MG63 (cell line): Measurements from ENCODE around the gene ITPRIPL2. TPM values are rescaled to one million over a fixed set of nuclear protein-coding genes. Genes with fewer than 3 reads are reported as not detected.

Experiments
- DNase-seq: peaks from one replicate; pipeline ENCODE4 v3.0.0-alpha.2; 2020
- H3K27me3 ChIP-seq: fragments of 250-450 bp; sonication (Bioruptor Pico); 2 replicates; pipeline ENCODE4 v1.5.1; 2020; ENCODE audit warnings: mild to moderate bottlenecking, moderate library complexity
- H3K36me3 ChIP-seq: fragments of 250-450 bp; sonication (Bioruptor Pico); 2 replicates; pipeline ENCODE4 v1.5.1; 2020; ENCODE audit warnings: mild to moderate bottlenecking, moderate library complexity
- H3K4me3 ChIP-seq: fragments of 250-450 bp; sonication (Bioruptor Pico); 2 replicates; pipeline ENCODE4 v1.5.1; 2020; ENCODE audit warnings: mild to moderate bottlenecking, moderate library complexity
- H3K9me3 ChIP-seq: fragments of 250-450 bp; sonication (Bioruptor Pico); 2 replicates; pipeline ENCODE4 v1.5.1; 2020; ENCODE audit warnings: mild to moderate bottlenecking, moderate library complexity
- total RNA-seq: library from RNA; depleted of rRNA; stranded (reverse); fragments of >200 nt; shearing (Covaris generic); gene quantifications from 2 replicates; pipeline ENCODE4 v1.2.3, GENCODE V29; 2014; ENCODE audit warnings: low replicate concordance; rRNA removed

ITPRIPL2 gene
- total RNA-seq, result 18.0 and 19.0 TPM in 2 replicates

DNA sequence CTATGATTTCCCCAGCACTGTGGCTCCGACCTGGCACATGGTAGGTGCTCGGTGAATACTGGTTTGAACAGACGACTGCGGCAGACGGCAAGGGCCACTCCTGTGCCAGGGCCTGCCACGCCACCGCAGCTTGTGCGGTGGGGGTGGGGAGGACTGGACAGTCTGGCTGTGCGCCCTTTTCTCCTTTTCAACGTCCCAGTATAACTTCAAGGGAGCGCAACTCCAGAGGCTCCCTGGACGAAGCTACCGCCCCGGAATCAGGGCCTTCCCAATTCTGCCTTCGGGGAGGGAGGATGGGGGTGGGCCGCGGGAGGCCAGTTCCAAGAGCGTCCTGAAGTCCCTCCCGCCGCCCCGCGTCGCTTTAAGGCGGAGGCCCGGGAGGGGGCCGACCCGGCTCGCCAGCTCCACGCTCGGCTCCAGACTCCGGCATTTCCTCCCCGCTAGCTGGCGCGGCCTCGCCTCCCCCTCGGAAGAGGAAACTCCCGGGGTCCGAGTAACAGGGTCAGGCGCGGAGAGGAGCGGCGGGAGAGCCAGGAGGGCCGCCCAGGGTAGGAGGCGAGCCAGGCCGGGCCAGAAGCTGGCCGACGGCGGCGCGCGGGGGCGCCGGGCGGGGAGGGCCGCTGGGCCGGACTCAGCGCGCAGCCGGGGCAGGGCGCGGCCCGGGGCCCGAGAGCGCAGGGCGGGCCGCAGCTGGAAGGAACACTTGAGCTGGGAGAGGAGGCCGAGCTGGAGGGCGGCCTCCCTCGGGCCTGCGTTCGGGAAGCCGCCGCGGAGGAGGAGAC, at the start of gene ITPRIPL2:
Gene ITPRIPL2 (plus strand): TSS at position 388 of the 782 bp plus-strand sequence. CDS start 498 bp downstream, outside the sequence.
- peak; percentile 96 for DNase-seq
- Histone ChIP-seq H3K36me3 (peaks cover 33% of the 10 kb centered on the region), H3K27me3 (no peaks in the 10 kb centered on the region), H3K4me3 (peak within 1 kb of the TSS; percentile 60), H3K9me3 (no peaks in the 10 kb centered on the region)

DNA sequence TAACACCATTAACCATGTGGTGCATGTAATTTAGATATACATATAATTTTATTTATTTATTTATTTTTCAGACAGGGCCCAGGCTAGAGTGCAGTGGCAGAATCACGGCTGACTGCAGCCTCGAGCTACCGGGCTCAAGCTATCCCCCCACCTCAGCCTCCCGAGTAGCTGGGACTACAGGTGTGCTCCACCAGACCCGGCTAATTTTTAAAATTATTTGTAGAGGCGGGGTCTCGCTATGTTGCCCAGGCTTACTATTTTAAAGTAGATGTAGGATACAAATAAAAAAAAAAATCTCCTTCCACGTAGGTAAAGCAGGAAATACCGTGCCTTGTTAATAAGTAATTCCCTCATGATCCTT, 46.8 kb upstream of the ITPRIPL2 start:
- H3K9me3 ChIP-seq, result no peaks in the 10 kb centered on the region
- H3K27me3 ChIP-seq, result no peaks in the 10 kb centered on the region
- H3K4me3 ChIP-seq, result peak overlapping the region; percentile 88
- DNase-seq, result no peak
- H3K36me3 ChIP-seq, result peaks cover 10% of the 10 kb centered on the region

- Histone ChIP-seq H3K4me3 (peak within 1 kb of the TSS; percentile 88), H3K9me3 (no peaks in the 10 kb centered on the region), H3K27me3 (no peaks in the 10 kb centered on the region), H3K36me3 (peaks cover 12% of the 10 kb centered on the region)
- DNase-seq, result peak; percentile 100
Observed at GRCh38 chr16:19067349-19068236, 46.2 kb upstream of the ITPRIPL2 start, which contains the start of gene COQ7. Gene COQ7 (plus strand): TSS chr16:19067614. CDS start chr16:19067665, 51 bp downstream.

GRCh38 chr16:19068237-19068815, 45.4 kb upstream of the ITPRIPL2 start:
- Histone ChIP-seq H3K36me3 (peaks cover 19% of the 10 kb centered on the region), H3K4me3 (peak overlapping the region; percentile 88), H3K9me3 (no peaks in the 10 kb centered on the region), H3K27me3 (no peaks in the 10 kb centered on the region)
- DNase-seq, result no peak

GRCh38 chr16:19071811-19072777, 41.7 kb upstream of the ITPRIPL2 start:
- Histone ChIP-seq H3K27me3 (no peaks in the 10 kb centered on the region), H3K9me3 (no peaks in the 10 kb centered on the region), H3K4me3 (no peak overlapping the region), H3K36me3 (peaks cover 41% of the 10 kb centered on the region)
- DNase-seq, result peak; percentile 56

GRCh38 chr16:19073344-19073743, 40.4 kb upstream of the ITPRIPL2 start:
- no peak for DNase-seq
- no peaks in the 10 kb centered on the region for H3K9me3 ChIP-seq
- peaks cover 41% of the 10 kb centered on the region for H3K36me3 ChIP-seq
- H3K27me3 ChIP-seq, result no peaks in the 10 kb centered on the region
- no peak overlapping the region for H3K4me3 ChIP-seq

DNA sequence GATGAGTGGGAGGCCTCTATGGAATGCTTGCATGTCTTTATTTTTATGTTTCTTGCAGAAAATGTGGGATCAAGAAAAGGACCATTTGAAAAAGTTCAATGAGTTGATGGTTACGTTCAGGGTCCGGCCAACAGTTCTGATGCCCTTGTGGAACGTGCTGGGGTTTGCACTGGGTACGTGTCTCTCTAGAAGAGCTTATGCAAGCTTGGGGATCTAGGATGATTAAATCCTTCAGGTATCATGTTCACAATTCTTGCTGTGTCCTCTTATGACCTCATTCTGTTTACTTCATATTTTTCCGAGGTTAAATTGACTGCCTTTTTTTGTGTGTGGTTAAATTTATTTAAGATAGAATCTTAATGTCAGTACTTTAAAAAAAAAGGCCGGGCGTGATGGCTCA, 39.9 kb upstream of the ITPRIPL2 start:
- no peak overlapping the region for H3K4me3 ChIP-seq
- no peaks in the 10 kb centered on the region for H3K27me3 ChIP-seq
- H3K36me3 ChIP-seq, result peaks cover 44% of the 10 kb centered on the region
- no peak for DNase-seq
- H3K9me3 ChIP-seq, result no peaks in the 10 kb centered on the region

DNA sequence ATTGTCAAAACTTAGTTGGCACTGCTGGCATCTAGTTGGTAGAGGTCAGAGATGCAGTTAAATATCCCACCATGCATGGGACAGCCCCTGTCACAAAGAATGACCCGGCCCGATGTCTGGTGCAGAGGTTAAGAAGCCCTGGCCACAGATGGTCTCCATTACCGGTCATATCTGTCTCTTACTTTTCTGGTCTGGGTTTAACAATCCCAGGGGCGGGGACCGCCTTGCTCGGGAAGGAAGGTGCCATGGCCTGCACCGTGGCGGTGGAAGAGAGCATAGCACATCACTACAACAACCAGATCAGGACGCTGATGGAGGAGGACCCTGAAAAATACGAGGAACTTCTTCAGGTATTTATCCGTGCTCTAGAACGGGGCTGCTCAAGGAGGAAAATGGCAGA, 38.3 kb upstream of the ITPRIPL2 start:
- no peak overlapping the region for H3K4me3 ChIP-seq
- no peaks in the 10 kb centered on the region for H3K27me3 ChIP-seq
- H3K9me3 ChIP-seq, result no peaks in the 10 kb centered on the region
- H3K36me3 ChIP-seq, result peaks cover 45% of the 10 kb centered on the region
- DNase-seq, result no peak

GRCh38 chr16:19077879-19078278, 35.9 kb upstream of the ITPRIPL2 start:
- DNase-seq, result no peak
- H3K36me3 ChIP-seq, result peaks cover 40% of the 10 kb centered on the region
- no peaks in the 10 kb centered on the region for H3K9me3 ChIP-seq
- H3K4me3 ChIP-seq, result no peak overlapping the region
- H3K27me3 ChIP-seq, result no peaks in the 10 kb centered on the region

DNA sequence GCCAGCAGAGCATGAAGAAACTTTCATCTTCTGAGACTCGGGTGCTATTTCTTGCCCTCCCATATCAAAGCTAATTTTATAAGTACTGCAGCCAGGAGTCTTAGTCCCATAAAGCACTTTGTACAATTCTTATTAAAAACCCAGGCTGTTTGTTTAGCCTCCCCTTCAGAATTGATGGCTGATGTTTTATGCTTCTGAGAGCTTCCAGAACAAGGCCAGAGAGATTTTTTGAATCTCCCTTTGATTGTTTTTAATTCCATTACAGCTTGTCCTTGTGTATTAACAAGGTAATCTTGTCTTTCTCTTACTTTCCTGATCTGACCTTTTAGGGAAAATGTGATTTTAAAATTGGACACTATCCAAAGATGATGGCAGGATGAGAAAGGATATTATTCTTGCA, 30.1 kb upstream of the ITPRIPL2 start:
- Histone ChIP-seq H3K27me3 (no peaks in the 10 kb centered on the region), H3K36me3 (peaks cover 13% of the 10 kb centered on the region), H3K4me3 (no peak overlapping the region), H3K9me3 (no peaks in the 10 kb centered on the region; the same call in 1 of the 2 replicates)
- no peak for DNase-seq

- no peak overlapping the region for H3K4me3 ChIP-seq
- no peaks in the 10 kb centered on the region; the same call in 1 of the 2 replicates for H3K9me3 ChIP-seq
- H3K36me3 ChIP-seq, result peaks cover 8% of the 10 kb centered on the region
- no peaks in the 10 kb centered on the region for H3K27me3 ChIP-seq
- DNase-seq, result no peak
Observed at GRCh38 chr16:19084139-19084538, 29.6 kb upstream of the ITPRIPL2 start.

GRCh38 chr16:19084879-19085278, 28.9 kb upstream of the ITPRIPL2 start:
- Histone ChIP-seq H3K36me3 (peaks cover 8% of the 10 kb centered on the region; the same call in 1 of the 2 replicates), H3K4me3 (no peak overlapping the region), H3K9me3 (no peaks in the 10 kb centered on the region; the same call in 1 of the 2 replicates), H3K27me3 (no peaks in the 10 kb centered on the region)
- DNase-seq, result no peak

GRCh38 chr16:19085679-19086200, 28.0 kb upstream of the ITPRIPL2 start:
- Histone ChIP-seq H3K36me3 (peaks cover 7% of the 10 kb centered on the region; the same call in 1 of the 2 replicates), H3K4me3 (no peak overlapping the region), H3K9me3 (peaks cover under 1% of the 10 kb centered on the region), H3K27me3 (no peaks in the 10 kb centered on the region)
- no peak for DNase-seq

GRCh38 chr16:19086322-19087199, 27.2 kb upstream of the ITPRIPL2 start:
- DNase-seq, result peak; percentile 84
- peaks cover 2% of the 10 kb centered on the region for H3K9me3 ChIP-seq
- no peaks in the 10 kb centered on the region; the same call in 1 of the 2 replicates for H3K36me3 ChIP-seq
- H3K27me3 ChIP-seq, result no peaks in the 10 kb centered on the region
- peak overlapping the region; percentile 27 for H3K4me3 ChIP-seq
